WERI-Rb-1 (cell line): Measurements from ENCODE around the gene CLIC5.

Experiments used
- DNase-seq: peaks from one replicate; pipeline ENCODE4 v3.0.0-alpha.2; 2020
- H3K27ac ChIP-seq: fragments of 250-450 bp; sonication (Bioruptor Pico); 2 replicates; pipeline ENCODE4 v1.5.1; 2020; ENCODE audit warnings: mild to moderate bottlenecking, moderate library complexity
- H3K27me3 ChIP-seq: fragments of 250-450 bp; sonication (Bioruptor Pico); 2 replicates; pipeline ENCODE4 v1.5.1; 2021; ENCODE audit warnings: mild to moderate bottlenecking, low read depth, moderate library complexity; ENCODE audit not compliant: insufficient read depth, severe bottlenecking
- H3K36me3 ChIP-seq: fragments of 250-450 bp; sonication (Bioruptor Pico); 2 replicates; pipeline ENCODE4 v1.5.1; 2020; ENCODE audit warnings: mild to moderate bottlenecking, moderate library complexity
- H3K4me3 ChIP-seq: 2 replicates; pipeline ENCODE4 v1.5.1; 2011; ENCODE audit warnings: low read depth, mild to moderate bottlenecking, control low read depth, low read length
- H3K9me3 ChIP-seq: fragments of 250-450 bp; sonication (Bioruptor Pico); 2 replicates; pipeline ENCODE4 v1.5.1; 2021; ENCODE audit warnings: mild to moderate bottlenecking, moderate library complexity; ENCODE audit not compliant: severe bottlenecking
- CTCF ChIP-seq: IDR thresholded peaks from 2 replicates; pipeline ENCODE4 v1.5.1; 2011; ENCODE audit warnings: low read depth, mild to moderate bottlenecking, control low read depth, inconsistent platforms, low read length

CLIC5 gene

GRCh38 chr6:45835721-45836437 lies 179.8 kb downstream of the CLIC5 start:
- Histone ChIP-seq H3K27me3 (no peaks in the 10 kb centered on the region), H3K9me3 (no peaks in the 10 kb centered on the region), H3K36me3 (no peaks in the 10 kb centered on the region), H3K4me3 (no peak overlapping the region), H3K27ac (no peak overlapping the region)
- DNase-seq: no peak
- TF ChIP-seq CTCF: 0 out of 2 replicates have a peak, but pooled peaks have one; percentile 21

- Histone ChIP-seq H3K4me3 (no peak overlapping the region), H3K36me3 (no peaks in the 10 kb centered on the region), H3K27ac (no peak overlapping the region), H3K27me3 (no peaks in the 10 kb centered on the region), H3K9me3 (no peaks in the 10 kb centered on the region)
- TF ChIP-seq CTCF: no peak
- no peak for DNase-seq
These were observed 183.6 kb downstream of the CLIC5 start for GRCh38 chr6:45832063-45832462.
